ENCODE measurements around the gene AMBRA1.
"Not testable (repeated sequence)": the region's sequence is repeated elsewhere in the genome, so short reads cannot be mapped to it uniquely, and the experiment has no call there.

The AMBRA1 gene

DNA sequence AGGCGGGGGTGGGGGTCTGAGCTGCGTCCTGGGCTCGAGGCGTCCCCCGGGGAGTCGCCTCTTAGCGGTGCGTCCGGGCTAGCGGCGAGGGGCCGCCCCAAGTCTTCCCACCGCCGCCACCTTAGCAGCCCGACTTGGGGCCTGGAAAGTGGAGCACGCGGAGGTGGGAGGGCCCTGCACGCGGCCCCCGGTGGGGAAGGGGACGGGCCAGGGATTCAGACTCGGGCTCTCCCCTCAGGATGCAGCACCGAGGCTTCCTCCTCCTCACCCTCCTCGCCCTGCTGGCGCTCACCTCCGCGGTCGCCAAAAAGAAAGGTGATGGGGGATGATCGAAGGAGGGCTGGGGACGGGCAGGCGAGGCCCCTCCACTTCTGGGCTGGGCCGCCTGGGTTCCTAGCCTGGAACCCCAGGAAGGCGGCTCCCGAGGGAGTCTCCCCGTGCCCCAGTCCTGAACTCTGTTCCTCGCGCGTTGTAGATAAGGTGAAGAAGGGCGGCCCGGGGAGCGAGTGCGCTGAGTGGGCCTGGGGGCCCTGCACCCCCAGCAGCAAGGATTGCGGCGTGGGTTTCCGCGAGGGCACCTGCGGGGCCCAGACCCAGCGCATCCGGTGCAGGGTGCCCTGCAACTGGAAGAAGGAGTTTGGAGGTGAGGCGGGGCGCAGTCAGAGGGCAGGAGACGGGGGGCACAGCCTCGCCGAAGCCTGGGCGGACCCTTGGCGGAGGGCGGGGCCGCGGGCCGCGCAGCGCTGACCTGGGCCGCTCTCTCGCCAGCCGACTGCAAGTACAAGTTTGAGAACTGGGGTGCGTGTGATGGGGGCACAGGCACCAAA lies 211.8 kb downstream of the AMBRA1 start:
- no peak for DNase-seq (ENCODE audit: low read depth)

DNA sequence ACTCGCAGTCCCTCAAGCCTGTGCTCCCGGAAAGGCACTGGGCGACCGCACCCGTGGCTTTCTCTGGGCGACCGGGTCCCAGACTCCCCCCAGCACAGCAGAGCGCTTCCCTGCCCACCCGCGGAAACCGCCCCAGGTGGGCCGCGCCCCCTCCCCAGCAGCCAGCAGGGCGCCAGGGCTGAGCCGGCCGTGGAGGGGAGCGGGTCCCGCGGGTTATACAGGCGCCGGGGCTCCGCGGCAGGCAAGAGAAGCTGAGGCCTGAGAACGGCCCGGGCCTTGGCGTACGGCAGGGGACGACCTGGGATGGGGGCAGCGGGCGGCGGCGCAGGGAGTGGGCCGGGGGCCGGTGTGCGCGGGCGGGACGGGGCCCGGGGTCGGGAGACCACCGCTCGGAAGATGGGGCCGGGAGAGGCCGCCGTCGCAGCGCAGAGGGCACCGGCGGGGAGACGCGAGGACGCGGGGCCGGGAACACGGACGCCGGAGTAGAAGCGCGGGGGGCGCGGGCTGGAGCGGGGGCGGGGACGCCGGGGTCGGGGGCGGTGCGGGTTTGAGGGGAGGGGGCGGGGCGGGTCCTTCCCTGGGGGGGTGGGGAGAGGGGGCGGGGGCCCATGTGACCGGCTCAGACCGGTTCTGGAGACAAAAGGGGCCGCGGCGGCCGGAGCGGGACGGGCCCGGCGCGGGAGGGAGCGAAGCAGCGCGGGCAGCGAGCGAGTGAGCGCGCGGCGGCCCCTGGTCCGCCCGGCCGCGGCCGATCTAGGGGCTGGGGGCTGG lies 212.6 kb downstream of the AMBRA1 start, which contains the start of gene MDK:
Gene MDK (plus strand): TSS at position 622 of the 771 bp plus-strand sequence. CDS start 389 bp downstream, outside the sequence.
- DNase-seq (ENCODE audit: low read depth), result no peak

- peak; percentile 56 for DNase-seq (ENCODE audit: low read depth)
Measured at GRCh38 chr11:46380340-46381047, 213.3 kb downstream of the AMBRA1 start.

GRCh38 chr11:46379482-46380293 lies 214.1 kb downstream of the AMBRA1 start:
- DNase-seq (ENCODE audit: low read depth), result not testable (repeated sequence)

GRCh38 chr11:46378811-46379481 lies 214.9 kb downstream of the AMBRA1 start:
- no peak for DNase-seq (ENCODE audit: low read depth)

GRCh38 chr11:46378296-46378695 lies 215.5 kb downstream of the AMBRA1 start:
- DNase-seq (ENCODE audit: low read depth), result no peak

GRCh38 chr11:46377831-46378230 lies 216.0 kb downstream of the AMBRA1 start:
- no peak for DNase-seq (ENCODE audit: low read depth)

GRCh38 chr11:46377290-46377689 lies 216.5 kb downstream of the AMBRA1 start:
- no peak for DNase-seq (ENCODE audit: low read depth)

GRCh38 chr11:46376258-46377050 lies 217.4 kb downstream of the AMBRA1 start:
- DNase-seq (ENCODE audit: low read depth), result no peak

DNA sequence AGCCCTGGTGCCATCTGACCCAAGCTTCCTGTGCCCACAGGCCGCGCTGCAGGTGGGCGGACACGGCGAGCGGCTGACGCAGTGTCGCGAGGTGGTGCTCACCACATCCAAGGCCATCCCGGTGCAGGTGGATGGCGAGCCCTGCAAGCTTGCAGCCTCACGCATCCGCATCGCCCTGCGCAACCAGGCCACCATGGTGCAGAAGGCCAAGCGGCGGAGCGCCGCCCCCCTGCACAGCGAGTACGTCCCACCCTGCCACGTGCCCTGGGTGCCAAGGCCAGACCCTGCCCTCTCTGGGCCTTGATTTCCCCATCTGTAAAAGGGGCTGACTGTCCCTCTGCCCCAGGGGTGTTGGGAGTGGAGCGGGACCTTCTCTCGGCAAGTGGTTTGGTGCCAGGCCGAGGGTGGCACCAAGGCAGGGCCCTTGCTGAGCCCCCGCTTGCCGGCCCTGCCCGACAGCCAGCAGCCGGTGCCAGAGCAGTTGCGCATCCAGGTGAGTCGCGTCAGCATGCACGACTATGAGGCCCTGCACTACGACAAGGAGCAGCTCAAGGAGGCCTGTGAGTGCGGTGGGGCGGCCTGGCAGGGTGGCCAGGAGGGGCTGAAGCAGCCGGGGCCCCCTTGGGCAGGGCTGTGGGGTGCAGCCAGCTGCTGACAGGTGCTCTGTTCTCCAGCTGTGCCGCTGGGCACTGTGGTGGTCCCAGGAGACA lies 218.3 kb downstream of the AMBRA1 start:
- no peak for DNase-seq (ENCODE audit: low read depth)

- DNase-seq (ENCODE audit: low read depth), result no peak
Measured at GRCh38 chr11:46374815-46375214, 219.0 kb downstream of the AMBRA1 start.

DNA sequence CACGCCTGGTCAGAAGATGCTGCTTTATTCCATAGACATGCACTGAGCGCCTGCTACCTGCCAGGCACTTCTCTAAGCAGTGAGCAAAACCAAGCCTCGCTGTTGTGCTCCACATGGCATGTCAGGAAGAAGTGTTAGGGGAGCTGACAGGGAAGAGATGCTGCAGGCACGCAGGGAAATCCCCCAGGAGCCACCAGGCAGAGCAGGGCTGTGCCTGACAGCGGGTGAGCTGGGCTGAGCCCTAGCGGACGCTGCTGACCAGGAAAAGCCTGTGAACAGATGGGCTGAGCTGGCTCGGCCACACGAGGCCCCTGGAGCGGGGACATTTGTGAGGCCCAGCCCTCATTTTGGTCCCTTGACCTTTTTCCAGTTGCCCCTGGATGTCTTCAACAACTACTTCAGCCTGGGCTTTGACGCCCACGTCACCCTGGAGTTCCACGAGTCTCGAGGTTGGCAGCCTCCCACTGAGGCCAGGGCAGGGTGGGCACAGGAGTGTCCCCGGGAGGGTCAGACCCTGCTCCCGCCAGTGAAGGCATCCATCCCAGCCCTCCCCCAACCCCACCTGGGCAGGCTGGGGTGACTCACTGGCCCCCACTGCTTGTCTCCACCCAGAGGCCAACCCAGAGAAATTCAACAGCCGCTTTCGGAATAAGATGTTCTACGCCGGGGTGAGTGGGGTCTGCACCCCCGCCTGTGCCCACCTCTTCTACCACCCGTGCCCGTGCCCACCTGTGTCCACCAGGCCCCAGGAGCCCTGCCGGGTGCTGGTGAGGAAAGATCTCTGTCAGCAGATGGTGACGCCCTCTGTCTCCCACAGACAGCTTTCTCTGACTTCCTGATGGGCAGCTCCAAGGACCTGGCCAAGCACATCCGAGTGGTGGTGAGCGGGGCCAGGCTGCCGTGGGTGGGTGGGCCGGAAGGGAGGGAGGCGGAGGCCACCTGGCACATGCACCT lies 219.8 kb downstream of the AMBRA1 start:
- DNase-seq (ENCODE audit: low read depth), result no peak

DNA sequence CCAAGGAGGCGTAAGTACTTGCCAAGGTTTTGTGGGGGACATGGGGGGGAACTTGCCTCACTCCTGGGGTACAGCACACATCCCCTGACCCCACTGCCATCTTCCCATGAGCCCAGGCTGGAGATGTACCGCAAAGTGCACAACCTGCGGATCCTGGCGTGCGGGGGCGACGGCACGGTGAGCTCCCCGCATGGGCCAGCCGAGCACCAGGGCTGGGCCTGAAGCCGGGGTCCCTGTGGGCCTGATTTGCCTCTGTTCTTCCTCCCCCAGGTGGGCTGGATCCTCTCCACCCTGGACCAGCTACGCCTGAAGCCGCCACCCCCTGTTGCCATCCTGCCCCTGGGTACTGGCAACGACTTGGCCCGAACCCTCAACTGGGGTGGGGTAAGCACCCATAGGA lies 221.3 kb downstream of the AMBRA1 start:
- not testable (repeated sequence) for DNase-seq (ENCODE audit: low read depth)

- DNase-seq (ENCODE audit: low read depth), result no peak
Measured at GRCh38 chr11:46372086-46372485, 221.7 kb downstream of the AMBRA1 start.

DNA sequence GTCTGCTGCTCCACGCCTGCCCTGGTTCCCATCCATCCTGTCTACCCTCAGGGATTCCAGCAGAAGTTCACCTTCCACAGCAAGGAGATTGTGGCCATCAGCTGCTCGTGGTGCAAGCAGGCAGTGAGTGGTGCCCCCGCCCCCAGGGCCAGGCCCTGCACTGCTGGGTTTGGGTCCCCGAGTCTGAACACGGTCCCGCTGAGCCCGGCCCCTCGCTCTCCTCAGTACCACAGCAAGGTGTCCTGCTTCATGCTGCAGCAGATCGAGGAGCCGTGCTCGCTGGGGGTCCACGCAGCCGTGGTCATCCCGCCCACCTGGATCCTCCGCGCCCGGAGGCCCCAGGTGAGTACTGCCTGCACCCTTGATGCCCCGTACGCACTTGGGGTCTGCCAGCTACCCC lies 222.6 kb downstream of the AMBRA1 start:
- DNase-seq (ENCODE audit: low read depth), result not testable (repeated sequence)

- DNase-seq (ENCODE audit: low read depth), result no peak
Measured at GRCh38 chr11:46370253-46370652, 223.6 kb downstream of the AMBRA1 start.

DNA sequence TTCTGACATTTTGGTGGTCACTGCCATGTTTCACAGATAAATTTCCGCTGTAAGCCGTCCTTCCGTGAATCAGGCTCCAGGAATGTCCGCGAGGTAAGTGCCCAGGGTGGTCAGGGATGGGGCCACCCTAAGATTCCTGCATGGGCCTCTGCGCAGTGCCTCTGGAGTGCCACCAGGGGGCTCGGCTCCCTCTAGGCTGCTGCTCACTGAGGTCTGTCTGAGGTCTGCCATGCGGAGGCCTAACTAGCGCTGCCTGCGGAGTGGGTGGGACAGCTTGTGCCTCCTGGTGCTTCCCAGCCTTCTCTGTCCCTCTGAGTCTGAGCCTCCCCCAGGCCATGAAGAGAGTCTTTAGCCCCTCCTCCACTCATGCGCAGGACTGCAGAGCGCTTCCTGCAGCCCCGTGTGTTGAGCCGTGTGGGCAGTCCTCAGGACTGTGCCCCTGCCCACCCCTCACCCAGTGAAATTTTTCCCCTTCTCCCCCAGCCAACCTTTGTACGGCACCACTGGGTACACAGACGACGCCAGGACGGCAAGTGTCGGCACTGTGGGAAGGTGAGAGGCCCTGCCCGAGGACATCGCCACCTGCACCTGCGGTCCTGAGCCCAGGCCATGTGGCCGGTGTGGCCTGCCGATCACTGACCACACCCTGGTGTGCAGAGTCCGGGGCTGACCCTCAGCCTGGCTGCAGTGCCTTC lies 224.2 kb downstream of the AMBRA1 start:
- peak; percentile 80 for DNase-seq (ENCODE audit: low read depth)

DNA sequence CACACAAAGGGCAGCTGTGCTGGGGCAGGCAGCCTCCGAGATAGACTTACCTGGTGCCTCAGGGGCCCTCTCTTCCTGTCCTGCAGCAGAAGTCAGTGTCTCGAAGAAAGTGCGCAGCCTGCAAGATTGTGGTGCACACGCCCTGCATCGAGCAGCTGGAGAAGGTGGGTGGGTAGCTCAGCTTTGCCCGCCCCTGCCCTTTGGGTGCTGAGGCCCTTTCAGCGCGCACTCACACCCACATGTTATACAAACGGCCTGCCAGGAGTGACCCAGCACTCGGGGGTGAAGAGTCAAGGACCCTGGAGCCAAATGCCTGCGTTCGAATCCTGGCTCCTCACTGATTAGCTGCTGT lies 225.9 kb downstream of the AMBRA1 start:
- DNase-seq (ENCODE audit: low read depth), result no peak

Data from amniotic epithelial cell (primary cell).